ENCODE data around the gene TCL1B. TPM values are rescaled to one million over a fixed set of nuclear protein-coding genes. Genes with fewer than 3 reads are reported as not detected.

The TCL1B gene
- total RNA-seq, 2 experiments from 2014 or later, result not detected

GRCh38 chr14:95659990-95660385 lies 26.2 kb upstream of the TCL1B start:
- ChIA-PET POLR2A (no interaction called here), CTCF (no interaction called here)
- ATAC-seq (ENCODE audit: poor library complexity) (no peak), DNase-seq (no peak)
- Mint-ChIP-seq H3K27me3 (peaks cover 42% of the 10 kb centered on the region), H3K4me3 (no peak overlapping the region), H3K36me3 (ENCODE audit: low read depth) (no peaks in the 10 kb centered on the region), H3K27ac (no peak overlapping the region), H3K4me1 (ENCODE audit: low read depth) (no peaks in the 10 kb centered on the region), H3K9me3 (no peaks in the 10 kb centered on the region)
- H3K9me3 ChIP-seq (ENCODE audit: control insufficient read depth in 1 of 2, insufficient read depth in 1 of 2, low read length in 2 of 2), result no peaks in the 10 kb centered on the region
- no peak overlapping the region for H3K4me3 ChIP-seq (ENCODE audit: low read length)
- TF ChIP-seq CTCF (IDR thresholded peaks at IDR 0.05), result no peak
- H3K4me1 ChIP-seq (ENCODE audit: insufficient read depth, low read length), result no peaks in the 10 kb centered on the region
- intact Hi-C loops (cut with DNase I, micrococcal nuclease), result no loop called here
- H3K36me3 ChIP-seq (ENCODE audit: insufficient read depth, low read length), result no peaks in the 10 kb centered on the region
- no peak overlapping the region for H3K27ac ChIP-seq (ENCODE audit: low read depth in 1 of 2, low read length in 2 of 2)
- H3K27me3 ChIP-seq (ENCODE audit: control insufficient read depth in 1 of 2, insufficient read depth in 2 of 2, low read length in 2 of 2), result peaks cover 0 to 10% of the 10 kb centered on the region in 2 experiments

- DNase-seq (no peak), ATAC-seq (ENCODE audit: poor library complexity) (no peak)
- no peaks in the 10 kb centered on the region for H3K9me3 Mint-ChIP-seq
- Histone ChIP-seq H3K4me1 (ENCODE audit: insufficient read depth, low read length) (no peaks in the 10 kb centered on the region), H3K27ac (ENCODE audit: low read depth in 1 of 2, low read length in 2 of 2) (no peak overlapping the region), H3K27me3 (ENCODE audit: control insufficient read depth in 1 of 2, insufficient read depth in 2 of 2, low read length in 2 of 2) (peaks cover 0 to 10% of the 10 kb centered on the region in 2 experiments), H3K36me3 (ENCODE audit: insufficient read depth, low read length) (no peaks in the 10 kb centered on the region), H3K9me3 (ENCODE audit: control insufficient read depth in 1 of 2, insufficient read depth in 1 of 2, low read length in 2 of 2) (no peaks in the 10 kb centered on the region), H3K4me3 (ENCODE audit: low read length) (no peak overlapping the region)
- POLR2A ChIA-PET, result no interaction called here
- H3K27me3 Mint-ChIP-seq, result peaks cover 42% of the 10 kb centered on the region
- TF ChIP-seq CTCF (IDR thresholded peaks at IDR 0.05), result no peak
- no peak overlapping the region for H3K27ac Mint-ChIP-seq
- H3K36me3 Mint-ChIP-seq (ENCODE audit: low read depth), result no peaks in the 10 kb centered on the region
- CTCF ChIA-PET, result no interaction called here
- intact Hi-C loops (cut with DNase I, micrococcal nuclease), result no loop called here
- H3K4me1 Mint-ChIP-seq (ENCODE audit: low read depth), result no peaks in the 10 kb centered on the region
- no peak overlapping the region for H3K4me3 Mint-ChIP-seq
Measured at GRCh38 chr14:95660651-95661515, 25.3 kb upstream of the TCL1B start.

- CTCF ChIA-PET, result interaction anchor here (0.6 kb wide), 1 partner anchor 9 kb away, joined by 3 read pairs; no protein-coding TSS in a partner anchor
- Mint-ChIP-seq H3K36me3 (ENCODE audit: low read depth) (no peaks in the 10 kb centered on the region), H3K9me3 (no peaks in the 10 kb centered on the region), H3K27me3 (peaks cover 37% of the 10 kb centered on the region), H3K4me3 (no peak overlapping the region), H3K27ac (no peak overlapping the region), H3K4me1 (ENCODE audit: low read depth) (no peaks in the 10 kb centered on the region)
- ATAC-seq (ENCODE audit: poor library complexity) (no peak), DNase-seq (no peak)
- Histone ChIP-seq H3K4me3 (ENCODE audit: low read length) (no peak overlapping the region), H3K9me3 (ENCODE audit: control insufficient read depth in 1 of 2, insufficient read depth in 1 of 2, low read length in 2 of 2) (no peaks in the 10 kb centered on the region), H3K4me1 (ENCODE audit: insufficient read depth, low read length) (no peaks in the 10 kb centered on the region), H3K27me3 (ENCODE audit: control insufficient read depth in 1 of 2, insufficient read depth in 2 of 2, low read length in 2 of 2) (peaks cover 0 to 14% of the 10 kb centered on the region in 2 experiments), H3K36me3 (ENCODE audit: insufficient read depth, low read length) (no peaks in the 10 kb centered on the region), H3K27ac (ENCODE audit: low read depth in 1 of 2, low read length in 2 of 2) (no peak overlapping the region)
- POLR2A ChIA-PET, result no interaction called here
- no peak for TF ChIP-seq CTCF (IDR thresholded peaks at IDR 0.05)
- intact Hi-C loops (cut with DNase I, micrococcal nuclease), result no loop called here
Measured at GRCh38 chr14:95662376-95663186, 23.6 kb upstream of the TCL1B start.

All from CD4-positive, alpha-beta T cell (primary cell).